ENCODE results near the gene GDAP2. TPM values are rescaled to one million over a fixed set of nuclear protein-coding genes. Genes with fewer than 3 reads are reported as not detected.

Gene GDAP2
- total RNA-seq, 6 donors from 2014 or later = 20.4 to 52.4 (median 30.2) TPM

- TF ChIP-seq POLR2AphosphoS5 (IDR thresholded peaks at IDR 0.05) (no peak), CTCF (IDR thresholded peaks at IDR 0.05) (no peak), EP300 (IDR thresholded peaks at IDR 0.05) (no peak), POLR2A (IDR thresholded peaks at IDR 0.05) (no peak)
- Histone ChIP-seq H3K27me3 (no peaks in the 10 kb centered on the region), H3K27ac (no peak overlapping the region), H3K4me3 (no peak overlapping the region), H3K36me3 (no peaks in the 10 kb centered on the region), H3K4me1 (no peaks in the 10 kb centered on the region), H3K9me3 (peaks cover 0 to 5% (median 2%) of the 10 kb centered on the region in 4 donors)
- DNase-seq (no peak), ATAC-seq (ENCODE audit: low FRiP score in 2 of 2) (peak in 1 of 2 donors; percentile 51)
- 78 to 93% methylated on average over 2 to 3 of the region's 3 CpGs for WGBS, 2 donors
These were observed 86.8 kb downstream of the GDAP2 start for GRCh38 chr1:117842408-117843170.

GRCh38 chr1:117841117-117841650, 88.2 kb downstream of the GDAP2 start:
- WGBS, 2 donors = 96 to 99% methylated on average over 3 of the region's 3 CpGs
- no peak for ATAC-seq (ENCODE audit: low FRiP score in 2 of 2)
- no peaks in the 10 kb centered on the region for H3K4me1 ChIP-seq

GRCh38 chr1:117838911-117839310, 90.5 kb downstream of the GDAP2 start:
- 93 to 97% methylated on average over 3 of the region's 3 CpGs for WGBS, 2 donors
- no peaks in the 10 kb centered on the region for H3K9me3 ChIP-seq
- ATAC-seq (ENCODE audit: low FRiP score in 2 of 2) (no peak), DNase-seq (no peak)
- no peaks in the 10 kb centered on the region for H3K36me3 ChIP-seq
- H3K4me3 ChIP-seq = no peak overlapping the region
- H3K4me1 ChIP-seq = no peaks in the 10 kb centered on the region
- no peaks in the 10 kb centered on the region for H3K27me3 ChIP-seq
- TF ChIP-seq EP300 (IDR thresholded peaks at IDR 0.05) = no peak
- no peak for TF ChIP-seq CTCF (IDR thresholded peaks at IDR 0.05)
- no peak overlapping the region for H3K27ac ChIP-seq

More at GRCh38 chr1:117841117-117841650, 88.2 kb downstream of the GDAP2 start:
- Histone ChIP-seq H3K36me3 (no peaks in the 10 kb centered on the region), H3K27ac (no peak overlapping the region), H3K4me3 (no peak overlapping the region), H3K9me3 (peaks cover 0 to 5% (median 2%) of the 10 kb centered on the region in 4 donors), H3K27me3 (no peaks in the 10 kb centered on the region)
- no peak for TF ChIP-seq POLR2AphosphoS5 (IDR thresholded peaks at IDR 0.05)
- no peak for TF ChIP-seq CTCF (IDR thresholded peaks at IDR 0.05)
- no peak for TF ChIP-seq POLR2A (IDR thresholded peaks at IDR 0.05)
- no peak for TF ChIP-seq EP300 (IDR thresholded peaks at IDR 0.05)
- DNase-seq = no peak

GRCh38 chr1:117836069-117836468, 93.4 kb downstream of the GDAP2 start:
- H3K36me3 ChIP-seq = no peaks in the 10 kb centered on the region
- no peak overlapping the region for H3K27ac ChIP-seq
- WGBS, 2 donors = 81 to 93% methylated on average over 1 of the region's 1 CpG
- H3K9me3 ChIP-seq = no peaks in the 10 kb centered on the region
- DNase-seq (no peak), ATAC-seq (ENCODE audit: low FRiP score in 2 of 2) (no peak)
- H3K27me3 ChIP-seq = no peaks in the 10 kb centered on the region
- no peak for TF ChIP-seq EP300 (IDR thresholded peaks at IDR 0.05)
- no peaks in the 10 kb centered on the region for H3K4me1 ChIP-seq
- no peak overlapping the region for H3K4me3 ChIP-seq

- ATAC-seq (ENCODE audit: low FRiP score in 2 of 2) (no peak), DNase-seq (no peak)
- Histone ChIP-seq H3K27me3 (no peaks in the 10 kb centered on the region), H3K4me3 (no peak overlapping the region), H3K27ac (no peak overlapping the region), H3K36me3 (no peaks in the 10 kb centered on the region), H3K9me3 (no peaks in the 10 kb centered on the region), H3K4me1 (no peaks in the 10 kb centered on the region)
- TF ChIP-seq CTCF (IDR thresholded peaks at IDR 0.05) = no peak
- TF ChIP-seq EP300 (IDR thresholded peaks at IDR 0.05) = no peak
- no peak for TF ChIP-seq POLR2AphosphoS5 (IDR thresholded peaks at IDR 0.05)
- TF ChIP-seq POLR2A (IDR thresholded peaks at IDR 0.05) = no peak
- 84 to 92% methylated on average over 4 of the region's 4 CpGs for WGBS, 2 donors
These were observed 95.0 kb downstream of the GDAP2 start for GRCh38 chr1:117834416-117834815.
